Psoas muscle (tissue), 8 donors: ENCODE measurements around the gene FYB1. TPM values are rescaled to one million over a fixed set of nuclear protein-coding genes. Genes with fewer than 3 reads are reported as not detected.

ENCODE experiments used
- ATAC-seq, 4 donors: fragments of 200-7000 bp; cut with Tn5 transposase; one replicate each; pipeline ENCODE4 v1.9.1; 2020; ENCODE audit warnings: moderate library complexity in 3 of 4, mild to moderate bottlenecking in 2 of 4
- DNase-seq, 2 donors: peaks; one replicate each; pipeline ENCODE4 v3.0.0-alpha.2; 2020
- H3K27ac ChIP-seq: fragments of 200-600 bp; one replicate; pipeline ENCODE4 v1.8.0; 2022
- H3K27me3 ChIP-seq, 3 donors: fragments of 200-600 bp in 1 of 3; one replicate each; pipeline versions ENCODE4 v1.6.1 to v1.8.0; 2013 to 2022; ENCODE audit warnings: low read length in 2 of 3, mild to moderate bottlenecking in 2 of 3, moderate library complexity in 1 of 3; ENCODE audit not compliant: insufficient read depth in 3 of 3
- H3K36me3 ChIP-seq, 2 donors: fragments of 200-600 bp in 1 of 2; one replicate each; pipeline versions ENCODE4 v1.6.1 to v1.8.0; 2013 to 2022; ENCODE audit warnings: low read depth in 1 of 2, mild to moderate bottlenecking in 1 of 2, moderate library complexity in 1 of 2; ENCODE audit not compliant: insufficient read depth in 1 of 2
- H3K4me1 ChIP-seq: fragments of 200-600 bp; one replicate; pipeline ENCODE4 v1.8.0; 2022
- H3K4me3 ChIP-seq: fragments of 200-600 bp; one replicate; pipeline ENCODE4 v1.8.0; 2022; ENCODE audit warnings: mild to moderate bottlenecking
- H3K9me3 ChIP-seq: fragments of 200-600 bp; one replicate; pipeline ENCODE4 v1.8.0; 2022
- CTCF ChIP-seq: fragments of 200-600 bp; IDR thresholded peaks from one replicate; pipeline ENCODE4 v1.8.0; 2022; ENCODE audit warnings: antibody characterized with exemption
- WGBS, 3 donors: extraction: QIAGEN DNeasy Blood & Tissue Kit; methylation state at CpG; one replicate each; pipeline versions ENCODE4 v1.1.6 to v1.1.7; 2013; 5-methylcytosine and 5-hydroxymethylcytosine counted together
- intact Hi-C, 2 donors: fragments of 100-400 bp; cut with DNase I; formaldehyde crosslinking; loops; one replicate each; pipeline versions ENCODE4 v1.11.0 to v1.14.2; 2022
- polyA plus RNA-seq, 3 donors: library from polyadenylated mRNA; stranded (reverse); fragments of 200-250 nt; gene quantifications; one replicate each; pipeline ENCODE4 v1.2.3, GENCODE V29; 2013
- total RNA-seq, 4 donors: library from RNA; stranded (reverse); fragmentation: NEBNext Ultra II Directional in 2 of 4; extraction: Animal tissue kit (Norgen Biotek cat#: 25700) in 2 of 4; gene quantifications; one replicate each; pipeline versions ENCODE4 v1.2.1 to v1.2.4, GENCODE V29; 2021 to 2023
- donor health status: healthy with polysubstance abuse.
- donor health status: DM: no; HTN: no; CAD: no; lungs with moderate emphysema.
- donor health status: Bipolar disorder and iron deficiency.
- donor health status: healthy.
- donor health status: DM: yes; HTN: yes; CAD: no.
- donor health status: DM: no; HTN: no; CAD: no.
- donor health status: DM: no; HTN: no; CAD: no.
- donor health status: DM: yes; HTN: yes; CAD: no.

FYB1 gene
- total and polyA plus RNA-seq, 7 donors, result 0.22 to 3.2 (median 1.3) TPM

GRCh38 chr5:39253196-39253595 is 33.8 kb upstream of the FYB1 start:
- no peaks in the 10 kb centered on the region for H3K9me3 ChIP-seq
- H3K27me3 ChIP-seq, result peaks cover 0 to 2% (median 0%) of the 10 kb centered on the region in 3 donors
- no peak for ATAC-seq
- H3K4me1 ChIP-seq, result peaks cover 5% of the 10 kb centered on the region
- no peak overlapping the region for H3K27ac ChIP-seq
- intact Hi-C loops, result no loop called here
- no peaks in the 10 kb centered on the region for H3K36me3 ChIP-seq
- no peak overlapping the region for H3K4me3 ChIP-seq
- no peak for TF ChIP-seq CTCF
- DNase-seq, result no peak

GRCh38 chr5:39249564-39250274 is 30.4 kb upstream of the FYB1 start:
- H3K9me3 ChIP-seq, result no peaks in the 10 kb centered on the region
- no peak for ATAC-seq
- H3K4me3 ChIP-seq, result no peak overlapping the region
- no peak for TF ChIP-seq CTCF
- intact Hi-C loops, result no loop called here
- no peak for DNase-seq
- H3K4me1 ChIP-seq, result peaks cover 5% of the 10 kb centered on the region
- no peak overlapping the region for H3K27ac ChIP-seq
- H3K27me3 ChIP-seq, result no peaks in the 10 kb centered on the region
- H3K36me3 ChIP-seq, result no peaks in the 10 kb centered on the region
- whole genome bisulfite sequencing, 3 donors, result 54 to 68% (median 65%) methylated on average over 1 of the region's 1 CpG

GRCh38 chr5:39249069-39249468 is 29.7 kb upstream of the FYB1 start:
- Histone ChIP-seq H3K36me3 (no peaks in the 10 kb centered on the region), H3K27me3 (no peaks in the 10 kb centered on the region), H3K4me3 (no peak overlapping the region), H3K9me3 (no peaks in the 10 kb centered on the region), H3K27ac (no peak overlapping the region), H3K4me1 (no peaks in the 10 kb centered on the region)
- 69 to 79% (median 70%) methylated on average over 1 of the region's 1 CpG for WGBS, 3 donors
- DNase-seq (no peak), ATAC-seq (no peak)
- intact Hi-C loops, result no loop called here
- TF ChIP-seq CTCF, result no peak

DNA sequence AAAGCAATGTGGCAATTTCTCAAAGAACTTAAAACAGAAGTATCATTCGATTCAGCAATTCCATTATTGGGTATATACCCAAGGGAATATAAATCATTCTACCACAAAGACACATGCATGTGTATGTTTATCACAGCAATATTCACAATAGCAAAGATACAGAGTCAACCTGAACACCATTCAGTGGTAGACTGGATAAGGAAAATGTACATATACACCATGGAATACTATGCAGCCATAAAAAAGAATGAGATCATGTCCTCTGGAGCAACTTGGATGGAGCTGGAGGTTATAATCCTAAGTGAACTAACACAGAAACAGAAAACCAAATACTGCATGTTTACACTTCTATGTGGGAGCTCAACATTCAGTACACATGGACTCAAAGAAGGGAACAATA is 21.4 kb upstream of the FYB1 start:
- intact Hi-C loops, result no loop called here
- peaks cover 5% of the 10 kb centered on the region for H3K9me3 ChIP-seq
- no peaks in the 10 kb centered on the region for H3K27me3 ChIP-seq
- 79 to 90% (median 82%) methylated on average over 1 of the region's 1 CpG for WGBS, 3 donors
- H3K27ac ChIP-seq, result no peak overlapping the region
- DNase-seq, result no peak
- no peaks in the 10 kb centered on the region for H3K36me3 ChIP-seq
- TF ChIP-seq CTCF, result no peak
- H3K4me3 ChIP-seq, result no peak overlapping the region
- no peak for ATAC-seq
- H3K4me1 ChIP-seq, result no peaks in the 10 kb centered on the region
